Mesenchymal stem cell (in vitro differentiated cells and primary cell): Measurements from ENCODE around the gene SEPTIN3.

ENCODE experiments used
- DNase-seq: peaks from one replicate; pipeline ENCODE4 v3.0.0-alpha.2; 2013
- H2AFZ ChIP-seq: one replicate; pipeline ENCODE4 v1.6.1; 2013; ENCODE audit warnings: low read depth, mild to moderate bottlenecking, control low read depth, inconsistent platforms, low read length, moderate library complexity
- H2AK5ac ChIP-seq: 2 replicates; pipeline ENCODE4 v1.6.1; 2013; ENCODE audit warnings: low read length, moderate library complexity, mild to moderate bottlenecking, inconsistent platforms; ENCODE audit not compliant: severe bottlenecking
- H2BK120ac ChIP-seq: one replicate; pipeline ENCODE4 v1.6.1; 2013; ENCODE audit warnings: low read depth, mild to moderate bottlenecking, inconsistent platforms, low read length, moderate library complexity
- H2BK12ac ChIP-seq, 2 experiments: one replicate each; pipeline ENCODE4 v1.6.1; 2013; ENCODE audit warnings: inconsistent platforms in 2 of 2, low read length in 2 of 2, mild to moderate bottlenecking in 2 of 2, moderate library complexity in 2 of 2, control low read depth in 1 of 2
- H2BK15ac ChIP-seq: one replicate; pipeline ENCODE4 v1.6.1; 2013; ENCODE audit warnings: mild to moderate bottlenecking, low read depth, inconsistent platforms; ENCODE audit not compliant: poor library complexity, severe bottlenecking
- H2BK5ac ChIP-seq: 2 replicates; pipeline ENCODE4 v1.6.1; 2013; ENCODE audit warnings: low read depth, mild to moderate bottlenecking, low read length, control low read depth, inconsistent platforms; ENCODE audit not compliant: poor library complexity, severe bottlenecking
- H3K14ac ChIP-seq, 2 experiments: one replicate each; pipeline ENCODE4 v1.6.1; 2013; ENCODE audit warnings: inconsistent platforms in 2 of 2, low read length in 2 of 2, control low read depth in 1 of 2, mild to moderate bottlenecking in 1 of 2, moderate library complexity in 1 of 2
- H3K18ac ChIP-seq, 2 experiments: one replicate each; pipeline ENCODE4 v1.6.1; 2013; ENCODE audit warnings: inconsistent platforms in 2 of 2, low read length in 2 of 2, control low read depth in 1 of 2, low read depth in 1 of 2, mild to moderate bottlenecking in 1 of 2
- H3K23ac ChIP-seq, 2 experiments: one replicate each; pipeline ENCODE4 v1.6.1; 2013; ENCODE audit warnings: inconsistent platforms in 2 of 2, low read length in 2 of 2, mild to moderate bottlenecking in 2 of 2, moderate library complexity in 2 of 2, control low read depth in 1 of 2
- H3K27ac ChIP-seq: 2 replicates; pipeline ENCODE4 v1.5.1; 2013; ENCODE audit warnings: mild to moderate bottlenecking, moderate library complexity, low read length, control low read depth, inconsistent platforms; ENCODE audit not compliant: poor library complexity, severe bottlenecking
- H3K27me3 ChIP-seq, 2 experiments: 2 replicates each; pipeline versions ENCODE4 v1.6.1 to v1.7.0; 2013; ENCODE audit warnings: low read length in 2 of 2, mild to moderate bottlenecking in 2 of 2, moderate library complexity in 2 of 2, control low read depth in 1 of 2, inconsistent platforms in 1 of 2; ENCODE audit not compliant: control insufficient read depth in 1 of 2, insufficient read depth in 1 of 2
- H3K36me3 ChIP-seq, 2 experiments: 2 replicates each; pipeline versions ENCODE4 v1.6.1 to v1.7.0; 2013; ENCODE audit warnings: low read length in 2 of 2, control low read depth in 1 of 2, inconsistent platforms in 1 of 2, low read depth in 1 of 2, mild to moderate bottlenecking in 1 of 2; ENCODE audit not compliant: insufficient read depth in 2 of 2, control insufficient read depth in 1 of 2
- H3K4ac ChIP-seq, 2 experiments: one replicate each; pipeline ENCODE4 v1.6.1; 2013; ENCODE audit warnings: inconsistent platforms in 2 of 2, low read length in 2 of 2, mild to moderate bottlenecking in 2 of 2, moderate library complexity in 2 of 2, control low read depth in 1 of 2, low read depth in 1 of 2
- H3K4me1 ChIP-seq: 2 replicates; pipeline ENCODE4 v1.6.1; 2013; ENCODE audit warnings: low read depth, low read length, control low read depth; ENCODE audit not compliant: control insufficient read depth, insufficient read depth
- H3K4me2 ChIP-seq: 2 replicates; pipeline ENCODE4 v1.6.1; 2013; ENCODE audit warnings: low read length, mild to moderate bottlenecking, inconsistent platforms; ENCODE audit not compliant: poor library complexity, severe bottlenecking
- H3K4me3 ChIP-seq, 2 experiments: 2 replicates each; pipeline versions ENCODE4 v1.5.1 to v1.7.0; 2013; ENCODE audit warnings: low read length in 2 of 2, mild to moderate bottlenecking in 2 of 2, control low read depth in 1 of 2, low read depth in 1 of 2; ENCODE audit not compliant: insufficient read depth in 1 of 2
- H3K79me1 ChIP-seq: replicated peaks from 2 replicates; pipeline ENCODE4 v1.6.1; 2013; ENCODE audit warnings: mild to moderate bottlenecking, control low read depth, low read length, inconsistent platforms; ENCODE audit not compliant: poor library complexity, severe bottlenecking
- H3K9ac ChIP-seq: 2 replicates; pipeline ENCODE4 v1.7.0; 2013; ENCODE audit warnings: mild to moderate bottlenecking, low read length, moderate library complexity
- H3K9me3 ChIP-seq: 2 replicates; pipeline ENCODE4 v1.7.0; 2013; ENCODE audit warnings: mild to moderate bottlenecking, low read length; ENCODE audit not compliant: control insufficient read depth
- H4K8ac ChIP-seq: one replicate; pipeline ENCODE4 v1.6.1; 2013; ENCODE audit warnings: inconsistent platforms, mild to moderate bottlenecking, low read length, moderate library complexity
- H4K91ac ChIP-seq: one replicate; pipeline ENCODE4 v1.6.1; 2013; ENCODE audit warnings: mild to moderate bottlenecking, low read length, inconsistent platforms
- WGBS: methylation state at CpG from one replicate; pipeline ENCODE4 v1.1.7; 2013; ENCODE audit warnings: mixed read lengths; 5-methylcytosine and 5-hydroxymethylcytosine counted together

Gene SEPTIN3

DNA sequence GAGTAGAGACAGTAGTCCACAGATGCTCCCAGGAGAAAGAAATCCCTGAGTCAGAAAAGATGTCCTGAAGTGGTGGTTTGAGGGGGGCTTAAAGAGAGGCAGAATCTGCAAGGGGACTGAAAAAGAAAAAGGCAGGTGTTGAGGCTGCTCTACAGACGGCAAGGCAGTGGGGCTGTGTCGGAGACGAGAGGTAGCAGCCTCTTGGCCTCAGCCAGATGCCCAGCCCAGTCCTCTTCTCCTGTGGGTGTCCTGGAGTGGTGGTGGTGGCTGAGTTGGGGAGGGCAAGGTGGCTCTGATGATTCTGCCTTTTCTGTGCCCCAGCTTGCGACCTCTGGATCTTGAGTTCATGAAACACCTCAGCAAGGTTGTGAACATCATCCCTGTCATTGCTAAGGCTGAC, 20.0 kb downstream of the SEPTIN3 start:
- no peak overlapping the region for H2BK120ac ChIP-seq
- no peak overlapping the region for H3K4me3 ChIP-seq
- DNase-seq, result no peak
- no peak overlapping the region for H2BK5ac ChIP-seq
- H3K18ac ChIP-seq, result no peak overlapping the region
- no peak overlapping the region for H2BK12ac ChIP-seq
- no peak overlapping the region for H3K4me2 ChIP-seq
- peaks cover 35 to 37% of the 10 kb centered on the region in 2 experiments for H3K27me3 ChIP-seq
- H2AFZ ChIP-seq, result no peak overlapping the region
- no peak overlapping the region for H3K9ac ChIP-seq
- no peaks in the 10 kb centered on the region for H3K79me1 ChIP-seq
- 92% methylated on average over 4 of the region's 4 CpGs for WGBS
- no peak overlapping the region for H2BK15ac ChIP-seq
- H2AK5ac ChIP-seq, result no peak overlapping the region
- no peak overlapping the region for H3K23ac ChIP-seq
- H3K14ac ChIP-seq, result no peak overlapping the region
- H3K4ac ChIP-seq, result no peak overlapping the region
- H3K36me3 ChIP-seq, result no peaks in the 10 kb centered on the region
- H3K4me1 ChIP-seq, result no peaks in the 10 kb centered on the region
- no peaks in the 10 kb centered on the region for H3K9me3 ChIP-seq
- H3K27ac ChIP-seq, result no peak overlapping the region
- no peak overlapping the region for H4K8ac ChIP-seq
- H4K91ac ChIP-seq, result no peak overlapping the region

- H4K91ac ChIP-seq, result no peak overlapping the region
- DNase-seq, result no peak
- H2BK15ac ChIP-seq, result no peak overlapping the region
- H3K23ac ChIP-seq, result no peak overlapping the region
- no peak overlapping the region for H3K18ac ChIP-seq
- no peak overlapping the region for H2BK12ac ChIP-seq
- H3K36me3 ChIP-seq, result no peaks in the 10 kb centered on the region
- no peaks in the 10 kb centered on the region for H3K9me3 ChIP-seq
- H2AK5ac ChIP-seq, result no peak overlapping the region
- H3K27me3 ChIP-seq, result peaks cover 44 to 45% of the 10 kb centered on the region in 2 experiments
- no peak overlapping the region for H2BK5ac ChIP-seq
- 91% methylated on average over 7 of the region's 7 CpGs for WGBS
- no peak overlapping the region for H3K4me2 ChIP-seq
- H3K14ac ChIP-seq, result no peak overlapping the region
- H4K8ac ChIP-seq, result no peak overlapping the region
- H2AFZ ChIP-seq, result no peak overlapping the region
- H3K9ac ChIP-seq, result no peak overlapping the region
- H2BK120ac ChIP-seq, result no peak overlapping the region
- no peak overlapping the region for H3K4me3 ChIP-seq
- no peak overlapping the region for H3K4ac ChIP-seq
- no peaks in the 10 kb centered on the region for H3K4me1 ChIP-seq
- H3K79me1 ChIP-seq, result no peaks in the 10 kb centered on the region
- H3K27ac ChIP-seq, result no peak overlapping the region
Observed at GRCh38 chr22:41991111-41991510, 21.9 kb downstream of the SEPTIN3 start.

- H3K9ac ChIP-seq, result no peak overlapping the region
- no peak overlapping the region for H3K4me2 ChIP-seq
- no peak overlapping the region for H2BK15ac ChIP-seq
- no peak overlapping the region for H2BK5ac ChIP-seq
- no peak overlapping the region for H4K91ac ChIP-seq
- H2BK120ac ChIP-seq, result no peak overlapping the region
- no peaks in the 10 kb centered on the region for H3K4me1 ChIP-seq
- H2BK12ac ChIP-seq, result no peak overlapping the region
- H2AFZ ChIP-seq, result no peak overlapping the region
- H3K23ac ChIP-seq, result no peak overlapping the region
- no peak overlapping the region for H3K4me3 ChIP-seq
- H3K27ac ChIP-seq, result no peak overlapping the region
- WGBS, result 95% methylated on average over 5 of the region's 5 CpGs
- H3K14ac ChIP-seq, result no peak overlapping the region
- no peak overlapping the region for H3K18ac ChIP-seq
- H3K36me3 ChIP-seq, result no peaks in the 10 kb centered on the region
- no peak overlapping the region for H4K8ac ChIP-seq
- no peaks in the 10 kb centered on the region for H3K9me3 ChIP-seq
- H3K27me3 ChIP-seq, result peaks cover 51 to 57% of the 10 kb centered on the region in 2 experiments
- H2AK5ac ChIP-seq, result no peak overlapping the region
- no peaks in the 10 kb centered on the region for H3K79me1 ChIP-seq
- no peak for DNase-seq
- H3K4ac ChIP-seq, result no peak overlapping the region
Observed at GRCh38 chr22:41992496-41992895, 23.3 kb downstream of the SEPTIN3 start.

GRCh38 chr22:41995211-41995610, 26.0 kb downstream of the SEPTIN3 start:
- H2BK12ac ChIP-seq, result no peak overlapping the region
- H4K8ac ChIP-seq, result no peak overlapping the region
- no peak overlapping the region for H2BK120ac ChIP-seq
- no peaks in the 10 kb centered on the region for H3K79me1 ChIP-seq
- WGBS, result 78% methylated on average over 3 of the region's 3 CpGs
- no peak overlapping the region for H3K4me3 ChIP-seq
- H3K4ac ChIP-seq, result no peak overlapping the region
- H3K23ac ChIP-seq, result no peak overlapping the region
- no peak overlapping the region for H2BK5ac ChIP-seq
- no peaks in the 10 kb centered on the region for H3K9me3 ChIP-seq
- no peak overlapping the region for H3K18ac ChIP-seq
- no peak overlapping the region for H2AFZ ChIP-seq
- no peak overlapping the region for H3K14ac ChIP-seq
- H3K27me3 ChIP-seq, result peaks cover 59 to 60% of the 10 kb centered on the region in 2 experiments
- no peak overlapping the region for H2BK15ac ChIP-seq
- H3K9ac ChIP-seq, result no peak overlapping the region
- no peaks in the 10 kb centered on the region for H3K36me3 ChIP-seq
- no peak overlapping the region for H3K27ac ChIP-seq
- no peaks in the 10 kb centered on the region for H3K4me1 ChIP-seq
- no peak overlapping the region for H3K4me2 ChIP-seq
- no peak overlapping the region for H2AK5ac ChIP-seq
- no peak for DNase-seq
- no peak overlapping the region for H4K91ac ChIP-seq
